Measurements from ENCODE around the gene HYDIN. TPM values are rescaled to one million over a fixed set of nuclear protein-coding genes. Genes with fewer than 3 reads are reported as not detected.

The HYDIN gene
- total RNA-seq, 2 experiments from 2014 or later = not detected

DNA sequence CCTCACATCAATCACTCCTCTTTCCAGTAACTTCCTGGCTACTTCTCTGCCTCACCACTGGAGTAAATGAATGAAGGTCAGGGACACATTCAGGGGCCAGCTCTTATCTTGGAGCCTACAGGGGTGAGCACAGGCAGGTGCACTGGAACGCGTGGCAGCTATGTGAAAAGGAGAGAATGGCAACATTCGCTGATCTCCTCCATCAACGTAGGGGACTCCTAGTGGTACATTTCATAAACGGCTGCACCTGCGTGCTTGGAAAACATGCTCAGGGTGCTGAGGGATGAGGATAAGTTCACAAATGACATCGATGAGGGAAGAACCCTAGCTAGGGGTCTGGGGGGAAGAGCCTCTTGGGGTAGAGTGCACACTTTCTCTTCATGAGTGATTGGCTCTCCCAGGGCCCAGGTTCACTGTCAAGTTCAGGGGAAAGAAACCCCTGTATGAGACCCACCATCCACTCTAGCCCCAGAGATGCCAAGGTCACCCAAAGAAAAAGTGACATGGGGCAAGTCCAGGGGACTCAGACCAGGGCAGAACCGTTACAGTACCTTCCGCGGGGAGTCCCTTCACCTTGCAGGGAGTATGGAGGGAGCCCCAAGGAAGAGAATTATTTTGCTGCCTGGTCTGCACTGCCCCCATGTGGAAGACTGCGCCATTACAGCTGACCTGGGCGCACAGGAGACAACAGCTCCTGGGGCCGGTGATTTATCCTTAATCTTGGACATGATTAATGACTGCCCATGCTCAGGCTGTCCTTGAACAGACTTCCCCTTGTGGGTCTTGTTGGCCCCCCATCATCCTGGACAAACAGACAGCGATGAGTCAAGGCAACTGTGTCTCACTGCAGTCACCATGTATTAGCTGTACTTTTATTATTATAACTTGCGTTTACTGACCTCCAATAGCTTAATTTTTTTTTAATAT, 459.6 kb downstream of the HYDIN start:
- Mint-ChIP-seq H3K27ac (peak overlapping the region; percentile 12), H3K9me3 (no peaks in the 10 kb centered on the region), H3K36me3 (ENCODE audit: low read depth) (peaks cover 4% of the 10 kb centered on the region), H3K27me3 (no peaks in the 10 kb centered on the region), H3K4me1 (peaks cover 3% of the 10 kb centered on the region), H3K4me3 (no peak overlapping the region)
- peak; percentile 76 for DNase-seq
- ChIA-PET CTCF (interaction anchor here (0.5 to 3.6 kb wide), 37 partner anchors 9 to 839 kb away, joined by 3 to 28 read pairs (median 4); no protein-coding TSS in a partner anchor), POLR2A (interaction anchor here (0.8 to 1.4 kb wide), 7 partner anchors 24 to 115 kb away, joined by 3 to 5 read pairs (median 3); partner anchors contain the start of gene VAC14)

- ChIA-PET CTCF (interaction anchor here (1.2 to 3.6 kb wide), 11 partner anchors 10 to 117 kb away, joined by 3 to 28 read pairs (median 8); no protein-coding TSS in a partner anchor), POLR2A (interaction anchor here (1.0 to 1.4 kb wide), 4 partner anchors 27 to 115 kb away, joined by 3 to 5 read pairs (median 4); partner anchors contain the start of gene VAC14)
- no peak for DNase-seq
- no peaks in the 10 kb centered on the region for H3K9me3 Mint-ChIP-seq
- peaks cover 4% of the 10 kb centered on the region for H3K36me3 Mint-ChIP-seq (ENCODE audit: low read depth)
- H3K4me1 Mint-ChIP-seq = peaks cover 3% of the 10 kb centered on the region
- no peaks in the 10 kb centered on the region for H3K27me3 Mint-ChIP-seq
- no peak overlapping the region for H3K27ac Mint-ChIP-seq
- H3K4me3 Mint-ChIP-seq = no peak overlapping the region
Measured at GRCh38 chr16:70770291-70770625, 460.3 kb downstream of the HYDIN start.

DNA sequence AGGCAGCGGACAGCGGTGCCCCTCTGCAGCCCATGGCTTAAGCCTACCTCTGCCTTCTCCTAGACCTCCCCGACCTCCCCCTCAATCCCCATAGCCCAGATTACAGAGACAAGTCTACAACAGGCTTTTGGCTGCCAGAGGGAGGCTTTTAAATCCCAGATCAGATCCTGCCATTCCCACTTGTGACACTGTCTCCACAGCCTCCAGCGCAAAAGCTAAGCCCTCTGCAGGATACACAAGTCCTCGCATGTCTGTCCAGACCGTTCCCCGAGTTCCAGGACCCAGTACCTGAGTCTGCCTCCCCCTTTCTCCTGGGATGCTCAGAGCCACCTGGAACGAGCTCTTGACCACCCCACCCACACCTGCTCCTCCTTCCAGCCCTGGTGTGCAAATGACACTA, 460.8 kb downstream of the HYDIN start:
- Mint-ChIP-seq H3K9me3 (no peaks in the 10 kb centered on the region), H3K4me1 (peaks cover 3% of the 10 kb centered on the region), H3K27me3 (no peaks in the 10 kb centered on the region), H3K27ac (no peak overlapping the region), H3K36me3 (ENCODE audit: low read depth) (peaks cover 4% of the 10 kb centered on the region), H3K4me3 (no peak overlapping the region)
- ChIA-PET CTCF (interaction anchor here (1.2 to 3.6 kb wide), 5 partner anchors 9 to 116 kb away, joined by 4 to 28 read pairs (median 25); no protein-coding TSS in a partner anchor), POLR2A (interaction anchor here (1.0 to 1.2 kb wide), 3 partner anchors 28 to 91 kb away, joined by 3 to 4 read pairs (median 3); no protein-coding TSS in a partner anchor)
- no peak for DNase-seq

GRCh38 chr16:70769131-70769530, 461.4 kb downstream of the HYDIN start:
- no peak for DNase-seq
- Mint-ChIP-seq H3K4me1 (peaks cover 3% of the 10 kb centered on the region), H3K36me3 (ENCODE audit: low read depth) (peaks cover 4% of the 10 kb centered on the region), H3K27ac (no peak overlapping the region), H3K27me3 (no peaks in the 10 kb centered on the region), H3K9me3 (no peaks in the 10 kb centered on the region), H3K4me3 (no peak overlapping the region)
- POLR2A ChIA-PET = interaction anchor here (1.2 kb wide), 1 partner anchor 87 kb away, joined by 3 read pairs; no protein-coding TSS in a partner anchor
- CTCF ChIA-PET = interaction anchor here (3.6 kb wide), 1 partner anchor 116 kb away, joined by 25 read pairs; no protein-coding TSS in a partner anchor

DNA sequence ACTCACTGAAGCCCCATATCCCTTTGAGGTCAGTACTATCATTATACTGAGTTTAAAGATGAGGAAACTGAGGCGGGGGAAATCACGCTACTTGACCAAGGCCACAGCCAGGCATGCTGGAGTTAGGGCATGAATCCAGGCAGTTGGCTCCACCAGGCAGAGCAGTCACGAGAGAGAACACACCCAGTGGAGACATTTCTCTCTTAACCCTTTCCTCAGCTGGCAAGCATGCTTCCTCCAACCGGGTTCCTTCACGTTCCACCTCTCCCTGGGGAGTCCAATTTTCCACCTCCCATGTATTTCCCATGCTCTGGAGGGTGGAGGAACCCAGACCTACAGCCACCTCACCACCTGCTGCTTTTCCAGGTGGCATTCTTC, 462.3 kb downstream of the HYDIN start:
- Mint-ChIP-seq H3K27me3 (no peaks in the 10 kb centered on the region), H3K27ac (no peak overlapping the region), H3K9me3 (no peaks in the 10 kb centered on the region), H3K36me3 (ENCODE audit: low read depth) (peaks cover 4% of the 10 kb centered on the region), H3K4me1 (peaks cover 3% of the 10 kb centered on the region), H3K4me3 (no peak overlapping the region)
- ChIA-PET CTCF (no interaction called here), POLR2A (no interaction called here)
- no peak for DNase-seq

GRCh38 chr16:70767377-70768202, 462.9 kb downstream of the HYDIN start:
- DNase-seq = no peak
- Mint-ChIP-seq H3K4me1 (peaks cover 3% of the 10 kb centered on the region), H3K4me3 (no peak overlapping the region), H3K36me3 (ENCODE audit: low read depth) (peaks cover 4% of the 10 kb centered on the region), H3K27ac (no peak overlapping the region), H3K9me3 (no peaks in the 10 kb centered on the region), H3K27me3 (no peaks in the 10 kb centered on the region)
- ChIA-PET CTCF (interaction anchor here (0.7 to 1.3 kb wide), 2 partner anchors 19 to 72 kb away, joined by 3 read pairs; no protein-coding TSS in a partner anchor), POLR2A (no interaction called here)

DNA sequence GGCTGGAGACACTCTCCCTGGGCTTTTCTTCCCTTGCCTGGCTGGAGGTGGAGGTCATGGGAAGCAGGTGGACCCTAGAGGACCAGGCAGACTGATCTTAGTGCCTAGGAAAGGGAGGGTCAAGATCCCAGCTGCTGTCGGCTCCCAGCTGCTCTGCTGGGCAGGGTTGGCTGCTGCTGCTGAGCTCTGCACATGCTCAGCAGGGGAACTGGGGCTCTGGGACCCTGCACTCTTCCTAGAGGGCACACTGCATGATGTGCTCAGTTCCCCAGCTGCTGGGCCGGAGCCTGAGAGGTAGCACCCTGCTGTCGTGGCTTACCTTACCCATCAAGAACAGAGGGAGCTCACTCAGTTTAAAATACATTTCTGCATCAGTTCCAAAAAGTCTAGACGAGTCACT, 463.9 kb downstream of the HYDIN start:
- Mint-ChIP-seq H3K36me3 (ENCODE audit: low read depth) (no peaks in the 10 kb centered on the region), H3K27ac (no peak overlapping the region), H3K27me3 (no peaks in the 10 kb centered on the region), H3K4me3 (no peak overlapping the region), H3K9me3 (no peaks in the 10 kb centered on the region), H3K4me1 (peaks cover 3% of the 10 kb centered on the region)
- POLR2A ChIA-PET = no interaction called here
- DNase-seq = no peak
- CTCF ChIA-PET = interaction anchor here (0.9 to 1.3 kb wide), 2 partner anchors 71 to 87 kb away, joined by 3 read pairs; no protein-coding TSS in a partner anchor

DNA sequence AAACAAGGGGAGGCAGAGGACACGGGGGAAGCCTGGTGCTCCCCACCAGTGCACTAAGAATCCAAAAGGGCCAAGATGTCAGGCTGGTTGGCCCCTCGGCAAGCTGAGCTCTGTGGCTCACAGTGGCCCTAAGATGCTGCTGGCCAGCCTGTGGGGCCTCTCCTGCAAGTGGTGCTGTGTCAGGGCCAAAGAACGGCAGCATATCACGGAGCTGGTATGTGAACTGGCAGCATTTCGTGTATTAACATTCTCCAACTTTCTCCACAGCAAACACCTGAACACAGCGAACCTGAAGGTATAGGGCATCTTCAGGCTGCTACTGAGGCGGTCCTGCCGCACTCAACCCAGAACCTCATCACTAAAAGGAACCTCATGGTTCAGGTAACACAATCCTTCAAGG, 464.3 kb downstream of the HYDIN start:
- no peak for DNase-seq
- H3K9me3 Mint-ChIP-seq = no peaks in the 10 kb centered on the region
- H3K4me1 Mint-ChIP-seq = peaks cover 3% of the 10 kb centered on the region
- H3K4me3 Mint-ChIP-seq = no peak overlapping the region
- ChIA-PET POLR2A (no interaction called here), CTCF (interaction anchor here (0.6 to 0.9 kb wide), 3 partner anchors 86 to 544 kb away, joined by 3 read pairs; no protein-coding TSS in a partner anchor)
- no peak overlapping the region for H3K27ac Mint-ChIP-seq
- no peaks in the 10 kb centered on the region for H3K36me3 Mint-ChIP-seq (ENCODE audit: low read depth)
- no peaks in the 10 kb centered on the region for H3K27me3 Mint-ChIP-seq

DNA sequence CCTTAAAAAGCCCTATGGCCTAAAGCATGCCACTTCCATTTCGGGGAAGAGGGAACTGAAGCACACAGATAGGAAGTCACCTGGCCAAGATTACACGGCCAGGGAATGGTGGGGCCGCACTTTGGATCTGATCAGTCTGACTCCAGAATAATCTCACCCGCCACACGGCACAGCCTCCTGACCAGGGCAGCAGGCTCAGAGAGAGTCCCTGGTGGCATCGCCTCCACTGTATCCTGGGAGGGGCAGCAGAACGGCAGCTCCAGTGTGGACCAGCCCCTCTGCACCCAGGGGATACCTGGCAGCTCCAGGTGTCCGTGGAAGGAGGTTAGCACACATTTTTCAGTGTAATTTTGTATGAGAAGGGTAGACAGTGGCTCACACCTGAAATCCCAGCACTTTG, 465.0 kb downstream of the HYDIN start:
- POLR2A ChIA-PET = no interaction called here

GRCh38 chr16:70764632-70765031, 465.9 kb downstream of the HYDIN start:
- Mint-ChIP-seq H3K36me3 (ENCODE audit: low read depth) (peaks cover 6% of the 10 kb centered on the region), H3K27ac (no peak overlapping the region), H3K27me3 (no peaks in the 10 kb centered on the region), H3K4me1 (peaks cover 3% of the 10 kb centered on the region), H3K4me3 (no peak overlapping the region), H3K9me3 (no peaks in the 10 kb centered on the region)
- no peak for DNase-seq
- ChIA-PET POLR2A (no interaction called here), CTCF (no interaction called here)

More for the DNA sequence above, 465.0 kb downstream of the HYDIN start:
- no peak for DNase-seq
- no peak overlapping the region for H3K4me3 Mint-ChIP-seq
- no peaks in the 10 kb centered on the region for H3K9me3 Mint-ChIP-seq
- H3K27me3 Mint-ChIP-seq = no peaks in the 10 kb centered on the region
- no peak overlapping the region for H3K27ac Mint-ChIP-seq
- H3K4me1 Mint-ChIP-seq = peaks cover 3% of the 10 kb centered on the region
- CTCF ChIA-PET = interaction anchor here (0.6 to 0.7 kb wide), 2 partner anchors 93 to 545 kb away, joined by 3 read pairs; no protein-coding TSS in a partner anchor
- peaks cover 3% of the 10 kb centered on the region for H3K36me3 Mint-ChIP-seq (ENCODE audit: low read depth)

GRCh38 chr16:70760221-70760620, 470.3 kb downstream of the HYDIN start:
- H3K27ac Mint-ChIP-seq = peak overlapping the region; percentile 36
- no peak for DNase-seq
- no peaks in the 10 kb centered on the region for H3K27me3 Mint-ChIP-seq
- H3K9me3 Mint-ChIP-seq = no peaks in the 10 kb centered on the region
- H3K4me3 Mint-ChIP-seq = no peak overlapping the region
- ChIA-PET CTCF (interaction anchor here (4.0 kb wide), 1 partner anchor 11 kb away, joined by 28 read pairs; no protein-coding TSS in a partner anchor), POLR2A (interaction anchor here (0.9 kb wide), 1 partner anchor 23 kb away, joined by 3 read pairs; no protein-coding TSS in a partner anchor)
- H3K36me3 Mint-ChIP-seq (ENCODE audit: low read depth) = peaks cover 12% of the 10 kb centered on the region
- H3K4me1 Mint-ChIP-seq = peaks cover 4% of the 10 kb centered on the region

- ChIA-PET POLR2A (interaction anchor here (0.9 kb wide), 1 partner anchor 22 kb away, joined by 3 read pairs; no protein-coding TSS in a partner anchor), CTCF (interaction anchor here (4.0 kb wide), 1 partner anchor 11 kb away, joined by 28 read pairs; no protein-coding TSS in a partner anchor)
- Mint-ChIP-seq H3K4me3 (no peak overlapping the region), H3K4me1 (peaks cover 4% of the 10 kb centered on the region), H3K36me3 (ENCODE audit: low read depth) (peaks cover 12% of the 10 kb centered on the region), H3K27ac (no peak overlapping the region), H3K27me3 (no peaks in the 10 kb centered on the region), H3K9me3 (no peaks in the 10 kb centered on the region)
- no peak for DNase-seq
Measured at GRCh38 chr16:70759666-70760065, 470.9 kb downstream of the HYDIN start.

Measured in activated CD4-positive, alpha-beta memory T cell treated with anti-CD3 and anti-CD28 coated beads, Interleukin-2, amount 10 ng/mL, durations not matched to agents 7 days and 5 days (primary cell).